ENCODE measurements around the gene GMPS.
A peak's percentile ranks its signal among the peaks of the same experiment; 100 is the strongest.
"Not testable (repeated sequence)": the region's sequence is repeated elsewhere in the genome, so short reads cannot be mapped to it uniquely, and the experiment has no call there.

Gene GMPS

DNA sequence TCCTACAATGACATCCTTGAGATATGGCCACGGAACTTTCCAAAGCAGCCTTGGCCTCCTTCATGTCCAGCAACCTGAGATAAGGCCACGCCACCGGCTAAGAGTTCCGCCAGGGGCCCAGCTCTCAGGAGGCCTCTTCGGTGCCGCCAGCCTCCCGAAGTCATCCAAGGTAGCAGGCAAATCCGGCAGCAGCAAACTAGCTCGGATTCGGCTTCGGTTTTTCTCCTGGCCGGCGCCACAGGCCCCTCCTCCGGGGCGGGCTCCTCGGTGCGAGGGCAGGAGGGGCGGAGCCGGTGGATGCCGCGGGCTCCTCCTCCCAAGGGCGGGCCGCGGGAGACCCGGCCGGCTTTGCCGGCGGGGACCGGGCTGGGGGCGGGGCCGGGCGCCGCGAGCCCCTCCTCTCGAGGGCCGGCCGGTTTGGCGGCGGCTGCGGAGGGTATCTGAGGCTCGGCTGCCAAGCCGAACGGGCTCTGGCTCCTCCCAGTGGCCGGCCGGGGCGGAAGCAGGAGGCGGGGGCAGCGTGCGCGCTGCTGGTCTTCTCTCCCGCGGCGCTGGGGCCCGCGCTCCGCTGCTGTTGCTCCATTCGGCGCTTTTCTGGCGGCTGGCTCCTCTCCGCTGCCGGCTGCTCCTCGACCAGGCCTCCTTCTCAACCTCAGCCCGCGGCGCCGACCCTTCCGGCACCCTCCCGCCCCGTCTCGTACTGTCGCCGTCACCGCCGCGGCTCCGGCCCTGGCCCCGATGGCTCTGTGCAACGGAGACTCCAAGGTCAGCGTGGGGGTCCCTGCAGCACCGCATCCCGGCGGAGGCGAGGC lies at the start of gene GMPS:
GMPS (plus strand) TSS at position 518 of the 812 bp plus-strand sequence; CDS start at position 739, 221 bp downstream.
- H3K9ac ChIP-seq (ENCODE audit: low read length), result peak within 1 kb of the TSS; percentile 86
- H3K27ac ChIP-seq (ENCODE audit: low read depth, low read length), result peak within 1 kb of the TSS; percentile 97
- peak within 1 kb of the TSS; percentile 89 for H3K4me3 ChIP-seq (ENCODE audit: low read length)
- no peaks in the 10 kb centered on the region for H3K36me3 ChIP-seq (ENCODE audit: control insufficient read depth, insufficient read depth, low read length)
- peaks cover 14% of the 10 kb centered on the region for H3K4me1 ChIP-seq (ENCODE audit: control insufficient read depth, insufficient read depth, low read length)
- no peaks in the 10 kb centered on the region for H3K27me3 ChIP-seq (ENCODE audit: control insufficient read depth, insufficient read depth, low read length)

DNA sequence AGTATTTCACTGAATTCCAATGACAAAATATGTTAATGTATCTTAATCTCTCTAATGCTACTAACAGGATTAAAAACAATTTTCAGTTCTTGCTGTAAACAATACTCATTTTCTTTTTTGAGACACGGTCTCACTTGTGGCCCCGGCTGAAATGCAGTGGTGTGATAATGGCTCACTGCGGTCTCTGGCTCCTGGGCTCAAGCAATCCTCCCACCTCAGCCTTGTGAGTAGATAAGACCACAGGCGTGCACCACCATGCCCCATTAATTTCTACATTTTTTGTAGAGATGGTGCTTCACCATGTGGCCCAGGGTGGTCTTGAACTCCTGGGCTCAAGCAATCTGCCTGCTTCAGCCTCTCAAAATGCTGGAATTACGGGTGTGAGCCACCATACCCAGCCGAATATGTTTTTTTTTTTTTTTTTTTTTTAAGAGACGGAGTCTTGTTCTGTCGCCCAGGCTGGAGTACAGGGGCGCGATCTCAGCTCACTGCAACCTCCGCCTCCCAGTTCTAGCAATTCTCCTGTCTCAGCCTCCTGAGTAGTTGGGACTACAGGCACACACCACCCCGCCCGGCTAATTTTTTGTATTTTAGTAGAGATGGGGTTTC lies 41.9 kb upstream of the GMPS start:
- H3K27ac ChIP-seq (ENCODE audit: low read depth, low read length); H3K36me3 ChIP-seq (ENCODE audit: control insufficient read depth, insufficient read depth, low read length); H3K4me1 ChIP-seq (ENCODE audit: control insufficient read depth, insufficient read depth, low read length); H3K9ac ChIP-seq (ENCODE audit: low read length); H3K4me3 ChIP-seq (ENCODE audit: low read length); H3K27me3 ChIP-seq (ENCODE audit: control insufficient read depth, insufficient read depth, low read length): not testable (repeated sequence)

DNA sequence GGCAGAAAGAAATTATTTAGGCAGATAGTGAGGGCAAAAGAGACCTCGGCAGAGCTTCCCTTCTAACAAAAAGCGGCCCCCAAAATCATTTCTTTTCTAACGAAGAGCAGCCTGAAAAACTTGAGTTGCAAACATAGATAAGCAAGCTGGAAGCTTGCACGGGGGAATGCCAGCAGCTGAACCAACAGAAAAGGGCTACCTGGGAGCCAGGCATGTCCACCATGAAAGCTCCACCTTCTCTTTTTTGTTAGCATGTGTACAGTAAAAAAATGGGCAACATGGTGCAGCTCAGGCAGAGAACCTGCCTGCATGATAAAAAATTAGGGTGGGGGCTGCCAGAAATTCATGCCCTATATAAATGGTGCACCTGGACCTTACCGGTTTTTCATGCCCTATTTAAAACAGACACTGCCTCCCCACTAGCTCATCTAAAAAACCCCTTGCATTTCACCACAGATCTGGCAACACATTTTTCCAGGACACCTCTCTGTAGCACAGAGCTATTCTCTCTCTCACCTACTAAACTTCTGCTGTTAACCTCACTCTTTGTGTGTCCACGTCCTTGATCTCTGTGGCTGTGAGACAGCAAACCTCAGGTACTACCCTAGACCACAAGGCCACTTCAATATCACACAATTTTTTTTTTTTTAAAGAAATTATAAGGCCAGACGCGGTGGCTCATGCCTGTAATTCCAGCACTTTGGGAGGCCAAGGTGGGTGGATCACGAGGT lies 34.9 kb upstream of the GMPS start:
- H3K4me3 ChIP-seq (ENCODE audit: low read length), result no peak overlapping the region
- no peak overlapping the region for H3K9ac ChIP-seq (ENCODE audit: low read length)
- no peaks in the 10 kb centered on the region for H3K4me1 ChIP-seq (ENCODE audit: control insufficient read depth, insufficient read depth, low read length)
- no peaks in the 10 kb centered on the region for H3K27me3 ChIP-seq (ENCODE audit: control insufficient read depth, insufficient read depth, low read length)
- H3K36me3 ChIP-seq (ENCODE audit: control insufficient read depth, insufficient read depth, low read length), result peaks cover 4% of the 10 kb centered on the region
- H3K27ac ChIP-seq (ENCODE audit: low read depth, low read length), result no peak overlapping the region

DNA sequence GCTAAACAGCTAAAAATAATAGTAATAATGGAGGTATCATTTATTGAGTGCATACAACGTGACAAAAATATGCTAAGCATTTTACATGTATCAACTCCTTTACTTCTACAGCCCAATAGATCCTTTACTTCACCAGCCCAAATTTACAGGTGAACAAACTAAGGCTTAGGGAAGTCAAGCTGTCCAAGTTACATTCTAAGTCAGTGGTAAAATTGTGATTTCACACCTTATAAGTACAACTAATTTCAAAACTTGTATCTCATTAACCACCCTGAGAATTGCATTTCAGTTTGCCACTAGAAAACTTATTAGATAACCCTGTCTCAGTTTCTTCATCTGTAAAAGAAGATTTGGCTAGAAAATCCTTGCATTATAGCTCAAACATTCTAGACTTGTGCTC lies 26.9 kb upstream of the GMPS start:
- Histone ChIP-seq H3K27me3 (ENCODE audit: control insufficient read depth, insufficient read depth, low read length) (no peaks in the 10 kb centered on the region), H3K27ac (ENCODE audit: low read depth, low read length) (no peak overlapping the region), H3K9ac (ENCODE audit: low read length) (no peak overlapping the region), H3K36me3 (ENCODE audit: control insufficient read depth, insufficient read depth, low read length) (no peaks in the 10 kb centered on the region), H3K4me1 (ENCODE audit: control insufficient read depth, insufficient read depth, low read length) (peaks cover 3% of the 10 kb centered on the region), H3K4me3 (ENCODE audit: low read length) (no peak overlapping the region)

DNA sequence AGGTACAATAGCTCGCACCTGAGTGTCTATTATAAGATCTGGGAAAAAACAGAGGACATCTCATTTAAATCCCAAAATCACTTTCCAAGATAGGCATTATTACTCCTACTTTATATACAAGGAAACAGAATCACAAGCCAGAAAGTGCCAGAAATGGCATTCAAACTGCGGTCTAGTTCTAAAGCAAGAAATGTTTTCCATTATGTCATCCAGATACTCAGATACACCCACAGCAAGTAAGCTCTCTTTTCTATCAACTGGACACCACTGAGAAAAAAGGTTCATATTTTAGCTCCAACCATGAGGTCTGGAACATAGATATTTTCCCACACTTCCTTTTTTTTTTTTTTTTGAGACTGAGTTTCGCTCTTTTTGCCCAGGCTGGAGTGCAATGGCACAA lies 24.3 kb upstream of the GMPS start:
- Histone ChIP-seq H3K36me3 (ENCODE audit: control insufficient read depth, insufficient read depth, low read length) (no peaks in the 10 kb centered on the region), H3K27me3 (ENCODE audit: control insufficient read depth, insufficient read depth, low read length) (no peaks in the 10 kb centered on the region), H3K4me1 (ENCODE audit: control insufficient read depth, insufficient read depth, low read length) (peaks cover 3% of the 10 kb centered on the region), H3K4me3 (ENCODE audit: low read length) (no peak overlapping the region), H3K27ac (ENCODE audit: low read depth, low read length) (no peak overlapping the region), H3K9ac (ENCODE audit: low read length) (no peak overlapping the region)

DNA sequence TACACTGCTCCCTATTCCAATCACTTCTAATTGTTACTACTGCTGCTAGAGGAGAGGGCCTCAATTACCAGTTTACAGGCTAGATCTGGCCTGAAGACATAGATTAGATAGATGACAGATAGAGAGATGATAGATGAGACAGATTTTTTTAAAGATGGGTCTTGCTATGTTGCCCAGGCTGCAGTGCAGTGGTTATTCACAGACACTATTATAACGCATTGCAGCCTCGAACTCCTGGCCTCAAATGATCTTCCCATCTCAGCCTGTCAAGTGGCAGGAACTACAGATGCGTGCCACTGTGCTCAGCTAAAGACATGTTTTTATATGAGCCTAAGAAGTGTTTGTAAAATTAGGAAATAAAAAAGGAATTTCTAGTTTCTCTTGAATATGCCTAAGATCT lies 22.5 kb upstream of the GMPS start:
- Histone ChIP-seq H3K36me3 (ENCODE audit: control insufficient read depth, insufficient read depth, low read length) (no peaks in the 10 kb centered on the region), H3K27me3 (ENCODE audit: control insufficient read depth, insufficient read depth, low read length) (no peaks in the 10 kb centered on the region), H3K4me3 (ENCODE audit: low read length) (no peak overlapping the region), H3K4me1 (ENCODE audit: control insufficient read depth, insufficient read depth, low read length) (peaks cover 15% of the 10 kb centered on the region), H3K27ac (ENCODE audit: low read depth, low read length) (no peak overlapping the region), H3K9ac (ENCODE audit: low read length) (no peak overlapping the region)

DNA sequence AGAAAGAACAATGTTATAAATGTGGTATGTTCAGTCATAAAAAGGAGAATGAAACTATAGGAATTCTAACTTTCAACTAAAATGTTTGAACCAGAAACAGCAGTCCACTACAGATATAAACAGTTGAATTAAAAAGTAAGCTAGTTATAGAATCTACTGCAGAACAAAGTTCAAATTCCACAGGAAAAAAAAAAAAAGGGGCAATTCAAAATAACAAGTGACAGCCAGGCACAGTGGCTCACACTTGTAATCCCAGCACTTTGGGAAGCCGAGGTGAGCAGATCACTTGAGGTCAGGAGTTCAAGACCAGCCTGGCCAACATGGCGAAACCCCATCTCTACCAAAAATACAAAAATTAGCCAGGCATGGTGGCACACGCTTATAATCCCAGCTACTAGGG lies 21.0 kb upstream of the GMPS start:
- H3K9ac ChIP-seq (ENCODE audit: low read length); H3K36me3 ChIP-seq (ENCODE audit: control insufficient read depth, insufficient read depth, low read length); H3K27ac ChIP-seq (ENCODE audit: low read depth, low read length); H3K4me3 ChIP-seq (ENCODE audit: low read length); H3K27me3 ChIP-seq (ENCODE audit: control insufficient read depth, insufficient read depth, low read length): not testable (repeated sequence)
- peaks cover 16% of the 10 kb centered on the region for H3K4me1 ChIP-seq (ENCODE audit: control insufficient read depth, insufficient read depth, low read length)

DNA sequence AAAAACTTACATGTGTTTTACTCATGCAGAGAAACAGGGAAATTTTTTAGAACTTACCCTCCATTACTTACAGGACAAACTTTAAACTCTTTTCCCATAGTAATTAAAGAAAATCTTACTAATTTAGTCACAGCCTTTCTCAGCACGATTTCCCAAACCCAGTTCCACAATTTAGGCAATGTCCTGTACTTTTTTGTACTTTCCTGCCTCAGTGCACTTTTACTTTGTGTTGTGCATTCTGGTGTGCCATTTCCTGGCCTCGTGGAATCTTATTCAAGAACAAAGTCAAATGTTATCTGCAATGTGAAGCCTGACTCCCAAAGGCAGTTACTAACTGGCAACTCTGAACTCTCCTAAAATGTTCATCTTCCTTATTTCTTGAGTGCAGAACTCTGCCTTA lies 18.1 kb upstream of the GMPS start:
- H3K27ac ChIP-seq (ENCODE audit: low read depth, low read length), result no peak overlapping the region

DNA sequence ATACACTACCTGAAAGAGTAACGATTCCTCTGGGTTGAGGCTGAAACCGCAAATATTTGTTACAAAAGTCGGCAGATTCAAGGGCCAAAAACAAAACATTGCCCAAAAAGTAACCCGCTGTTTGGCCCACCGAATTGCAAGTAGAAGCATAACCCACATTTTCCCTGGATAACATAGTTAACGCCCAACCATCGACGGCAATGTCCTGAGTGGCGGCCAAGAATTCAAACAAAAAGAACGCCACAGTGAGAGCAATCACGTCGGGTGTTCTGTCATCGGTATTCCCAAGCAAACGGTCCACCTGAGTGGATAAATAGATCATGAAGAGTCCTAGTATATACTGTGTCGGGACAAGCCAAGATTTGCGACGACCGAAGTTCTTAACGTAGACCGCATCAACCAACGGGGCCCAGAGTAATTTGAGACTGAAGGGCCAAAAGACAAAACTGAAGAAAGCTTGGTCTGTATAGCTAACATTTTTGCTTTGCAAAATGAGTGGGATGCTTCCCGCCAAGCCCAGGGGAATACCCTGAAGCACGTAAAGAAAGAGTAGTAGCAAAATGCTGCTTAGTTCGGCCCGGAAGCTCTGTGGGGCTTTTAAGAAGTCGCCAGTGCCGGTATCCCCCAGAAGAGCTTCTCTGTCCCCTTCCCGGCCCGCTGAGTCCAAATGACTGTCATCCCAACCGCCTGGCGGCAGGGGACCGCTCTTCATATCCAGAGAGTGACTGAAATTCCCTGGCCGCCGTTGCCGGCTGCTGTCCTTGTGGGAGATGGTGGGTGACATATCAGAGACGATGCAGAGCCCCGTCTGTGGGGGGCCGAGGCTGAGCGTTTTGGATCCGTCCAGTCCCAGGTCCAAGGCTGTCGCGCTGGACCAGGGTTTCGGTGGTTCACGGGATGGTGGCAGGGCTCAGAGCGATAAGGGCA lies 17.0 kb upstream of the GMPS start:
- H3K27me3 ChIP-seq (ENCODE audit: control insufficient read depth, insufficient read depth, low read length), result no peaks in the 10 kb centered on the region
- peaks cover 13% of the 10 kb centered on the region for H3K4me1 ChIP-seq (ENCODE audit: control insufficient read depth, insufficient read depth, low read length)
- H3K4me3 ChIP-seq (ENCODE audit: low read length), result peak overlapping the region; percentile 90
- H3K9ac ChIP-seq (ENCODE audit: low read length), result peak overlapping the region; percentile 72
- peak overlapping the region; percentile 72 for H3K27ac ChIP-seq (ENCODE audit: low read depth, low read length)
- H3K36me3 ChIP-seq (ENCODE audit: control insufficient read depth, insufficient read depth, low read length), result no peaks in the 10 kb centered on the region

More for the DNA sequence above, 18.1 kb upstream of the GMPS start:
- H3K4me3 ChIP-seq (ENCODE audit: low read length), result peak overlapping the region; percentile 90
- peaks cover 13% of the 10 kb centered on the region for H3K4me1 ChIP-seq (ENCODE audit: control insufficient read depth, insufficient read depth, low read length)
- no peak overlapping the region for H3K9ac ChIP-seq (ENCODE audit: low read length)
- H3K36me3 ChIP-seq (ENCODE audit: control insufficient read depth, insufficient read depth, low read length), result no peaks in the 10 kb centered on the region
- no peaks in the 10 kb centered on the region for H3K27me3 ChIP-seq (ENCODE audit: control insufficient read depth, insufficient read depth, low read length)

DNA sequence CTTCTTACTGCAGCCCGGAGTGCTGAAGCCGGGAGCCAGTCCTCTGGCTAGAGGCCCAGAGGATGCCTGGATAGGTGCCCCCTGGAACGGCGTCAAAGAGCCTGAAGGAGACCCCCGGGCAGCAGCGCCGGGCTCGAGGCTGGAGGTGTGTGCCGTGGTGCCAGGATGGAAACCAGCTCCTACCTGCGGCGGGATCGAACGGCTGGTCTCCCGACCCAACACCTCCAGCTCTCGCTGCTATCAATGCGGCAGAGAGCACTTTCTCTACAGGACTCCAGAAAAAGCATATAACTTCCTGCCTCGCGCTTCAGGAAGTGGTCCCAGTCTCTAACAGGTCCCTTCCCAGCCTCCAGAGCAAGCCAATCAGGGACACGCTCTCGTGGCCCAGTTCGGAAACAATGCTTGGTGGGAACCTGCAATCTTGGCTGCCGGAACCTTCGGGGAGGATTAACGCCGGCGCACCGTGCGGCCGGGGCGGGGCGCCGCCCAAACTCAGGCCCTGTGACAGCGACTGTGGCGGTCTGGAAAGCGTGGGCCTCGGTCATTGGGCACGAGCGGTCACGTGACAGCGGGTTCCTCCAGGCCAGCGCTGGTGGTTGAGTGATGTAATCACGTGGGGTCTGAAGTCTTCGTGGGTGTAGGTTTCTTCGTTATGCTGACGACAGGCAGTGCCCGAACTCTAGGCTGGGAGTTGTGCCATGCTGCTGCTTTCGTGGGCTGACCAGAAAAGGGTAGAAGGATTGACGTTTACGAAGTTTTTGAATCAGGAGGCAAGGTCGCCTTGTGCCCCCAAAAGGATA lies 16.1 kb upstream of the GMPS start, which contains the start of gene SLC33A1:
SLC33A1 (minus strand) TSS at position 287 of the 800 bp plus-strand sequence. CDS start 430 bp downstream, outside the sequence.
- peak within 1 kb of the TSS; percentile 90 for H3K4me3 ChIP-seq (ENCODE audit: low read length)

DNA sequence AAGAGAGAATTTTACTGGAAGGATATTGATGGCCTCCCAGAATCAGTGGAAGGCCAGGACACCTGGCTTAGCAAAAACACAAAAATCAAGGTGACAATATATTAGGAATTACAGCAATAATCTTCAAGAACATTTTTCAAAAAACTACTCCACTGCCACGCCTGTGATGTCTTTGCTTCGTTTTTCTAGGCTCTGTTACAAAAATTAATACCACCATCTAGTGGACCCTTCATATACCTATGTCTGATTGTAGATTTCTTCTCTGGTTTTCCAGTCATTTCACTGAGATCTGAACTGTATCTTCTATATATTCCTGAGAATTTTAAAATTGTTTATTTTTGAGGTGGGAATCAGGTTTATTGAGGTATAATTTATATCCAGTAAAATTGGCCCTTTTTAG lies 10.6 kb upstream of the GMPS start:
- H3K27ac ChIP-seq (ENCODE audit: low read depth, low read length), result no peak overlapping the region
- no peaks in the 10 kb centered on the region for H3K4me1 ChIP-seq (ENCODE audit: control insufficient read depth, insufficient read depth, low read length)
- H3K36me3 ChIP-seq (ENCODE audit: control insufficient read depth, insufficient read depth, low read length), result no peaks in the 10 kb centered on the region
- no peak overlapping the region for H3K4me3 ChIP-seq (ENCODE audit: low read length)
- no peaks in the 10 kb centered on the region for H3K27me3 ChIP-seq (ENCODE audit: control insufficient read depth, insufficient read depth, low read length)
- H3K9ac ChIP-seq (ENCODE audit: low read length), result no peak overlapping the region

More for the DNA sequence above, 16.1 kb upstream of the GMPS start, which contains the start of gene SLC33A1:
- Histone ChIP-seq H3K9ac (ENCODE audit: low read length) (peak within 1 kb of the TSS; percentile 72), H3K27me3 (ENCODE audit: control insufficient read depth, insufficient read depth, low read length) (no peaks in the 10 kb centered on the region), H3K36me3 (ENCODE audit: control insufficient read depth, insufficient read depth, low read length) (no peaks in the 10 kb centered on the region), H3K4me1 (ENCODE audit: control insufficient read depth, insufficient read depth, low read length) (peaks cover 13% of the 10 kb centered on the region), H3K27ac (ENCODE audit: low read depth, low read length) (peak within 1 kb of the TSS; percentile 89)
